UCSD-AML1 (cell line): ENCODE data around the gene RNF222.

Experiments used
- DNase-seq: peaks from one replicate; lab custom pipeline; 2025; ENCODE audit not compliant: unreplicated experiment; lab: John Stamatoyannopoulos, UW

Gene RNF222

GRCh38 chr17:8397636-8398035 is at the start of gene RNF222:
RNF222 (minus strand) TSS chr17:8397827; CDS start chr17:8393461, 4,366 bp downstream.
- DNase-seq, result no peak

DNA sequence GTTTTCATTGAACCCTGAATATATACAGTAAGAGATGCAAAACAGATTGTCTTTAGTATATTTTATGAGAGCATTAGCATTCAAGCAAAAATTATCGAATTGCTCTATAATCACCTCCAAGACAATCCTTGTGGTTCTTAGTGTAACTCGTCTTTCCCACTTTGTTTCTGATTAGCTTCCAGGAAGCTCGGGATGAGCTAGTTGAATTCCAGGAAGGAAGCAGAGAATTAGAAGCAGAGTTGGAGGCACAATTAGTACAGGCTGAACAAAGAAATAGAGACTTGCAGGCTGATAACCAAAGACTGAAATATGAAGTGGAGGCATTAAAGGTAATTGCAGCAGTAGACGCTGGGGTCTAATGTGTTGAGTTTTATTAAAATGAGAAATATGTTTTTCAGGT is 47.9 kb upstream of the RNF222 start:
- no peak for DNase-seq

DNA sequence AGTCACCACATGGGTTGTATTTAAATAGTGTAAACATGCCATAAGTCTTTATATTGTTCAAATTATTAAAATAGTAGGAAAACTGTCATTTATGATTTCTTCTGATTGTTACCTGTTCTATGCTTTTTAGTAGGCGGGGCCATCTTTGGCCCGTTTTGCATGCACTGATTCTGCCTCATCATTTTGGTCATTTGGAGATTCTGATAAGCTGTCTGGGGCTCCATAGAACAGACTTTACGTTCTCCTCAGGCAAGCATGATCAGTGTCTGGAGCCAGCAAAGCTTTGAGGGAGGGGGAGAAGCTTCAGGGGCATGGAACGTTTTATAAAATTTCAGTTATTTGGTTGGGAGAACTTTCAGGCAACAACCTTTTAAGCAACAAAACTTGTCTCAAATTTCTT is 46.9 kb upstream of the RNF222 start:
- no peak for DNase-seq

DNA sequence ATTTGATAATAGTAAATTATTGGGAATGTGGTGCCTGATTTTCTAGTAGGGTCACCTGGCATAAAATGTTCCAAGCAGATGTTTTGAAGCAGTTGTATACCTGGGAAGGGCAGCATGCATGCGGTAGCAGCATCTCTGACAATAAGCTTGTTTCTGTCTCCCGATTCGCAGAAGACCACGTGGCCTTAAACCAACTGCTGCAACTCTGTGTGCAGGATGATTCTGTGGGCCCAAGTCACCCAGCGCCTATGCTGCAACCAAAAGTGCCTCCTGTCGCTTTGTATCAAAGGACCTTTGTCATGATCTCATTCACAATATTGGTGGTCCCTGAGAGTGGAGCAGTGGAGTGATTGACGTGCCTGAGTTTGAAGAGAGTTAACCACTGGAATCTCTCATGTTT is 46.1 kb upstream of the RNF222 start:
- no peak for DNase-seq

DNA sequence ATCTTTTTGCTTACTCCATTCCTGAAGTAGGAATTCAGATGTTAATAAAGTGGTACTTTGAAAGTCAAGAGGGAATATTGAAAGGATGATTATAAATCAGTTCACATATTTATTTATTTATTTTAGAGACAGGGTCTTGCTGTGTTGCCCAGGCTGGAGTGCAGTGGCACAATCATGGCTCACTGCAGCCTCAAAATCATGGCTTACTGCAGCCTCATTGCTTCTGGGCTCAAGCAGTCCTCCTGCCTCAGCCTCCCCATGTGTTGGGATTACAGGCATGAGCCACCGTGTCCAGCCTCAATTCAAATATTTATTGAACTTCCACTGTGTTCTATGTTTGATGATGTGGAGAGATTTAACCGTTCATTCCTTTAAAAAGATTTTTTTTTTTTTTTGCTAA is 44.7 kb upstream of the RNF222 start:
- no peak for DNase-seq

DNA sequence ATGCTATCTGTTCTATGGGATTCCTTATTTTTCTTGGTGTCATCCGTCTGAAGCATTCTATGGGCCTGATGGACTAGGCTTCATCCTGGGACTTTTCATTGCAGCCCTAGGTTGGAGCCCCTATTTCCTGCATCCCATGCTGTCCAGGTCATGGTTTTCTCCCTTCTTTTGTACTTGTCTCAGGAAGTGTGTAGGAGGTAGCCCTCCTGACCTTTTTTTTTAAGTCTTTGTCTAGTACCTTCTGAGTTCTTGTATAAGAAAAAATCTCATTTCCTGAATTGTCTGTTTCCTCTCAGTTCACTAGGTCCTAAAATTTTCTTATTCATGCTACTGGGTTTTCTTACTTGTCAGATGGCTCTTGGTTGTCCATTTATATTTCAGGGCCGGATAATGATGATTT is 44.1 kb upstream of the RNF222 start:
- no peak for DNase-seq

DNA sequence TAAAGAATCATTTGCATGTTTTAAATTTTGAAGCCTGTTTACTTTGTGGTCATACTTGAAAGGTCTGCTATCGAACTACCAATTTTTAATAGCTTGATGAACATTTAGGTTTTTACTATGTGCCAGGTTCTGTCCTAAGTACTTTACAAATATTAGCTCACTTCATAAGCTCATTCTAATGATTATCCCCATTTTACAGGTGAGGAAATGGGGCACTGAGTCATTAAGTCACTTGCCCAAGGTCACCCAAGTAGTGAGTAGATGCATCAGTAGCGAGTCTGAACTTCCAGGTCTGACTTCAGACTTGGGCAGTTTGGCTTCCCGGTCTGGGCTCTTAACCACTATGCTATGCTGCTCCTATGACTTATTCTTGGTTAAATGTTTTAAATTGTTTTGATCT is 42.1 kb upstream of the RNF222 start:
- no peak for DNase-seq

DNA sequence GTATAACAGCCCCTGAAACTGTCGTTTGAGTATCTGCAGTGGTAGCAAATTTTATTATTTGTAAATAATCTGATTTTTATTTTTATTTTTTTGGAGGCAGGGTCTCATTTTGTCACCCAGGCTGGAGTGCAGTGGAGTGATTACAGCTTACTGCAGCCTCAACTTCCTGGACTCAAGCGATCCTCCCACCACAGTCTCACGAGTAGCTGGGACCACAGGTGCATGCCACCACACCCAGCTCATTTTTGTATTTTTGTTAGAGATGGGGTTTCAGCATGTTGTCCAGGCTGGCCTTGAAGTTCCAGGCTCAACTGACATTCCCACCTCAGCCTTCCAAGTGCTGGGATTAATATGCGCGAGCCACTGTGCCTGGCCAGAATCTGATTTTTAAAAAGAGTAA is 40.8 kb upstream of the RNF222 start:
- no peak for DNase-seq

DNA sequence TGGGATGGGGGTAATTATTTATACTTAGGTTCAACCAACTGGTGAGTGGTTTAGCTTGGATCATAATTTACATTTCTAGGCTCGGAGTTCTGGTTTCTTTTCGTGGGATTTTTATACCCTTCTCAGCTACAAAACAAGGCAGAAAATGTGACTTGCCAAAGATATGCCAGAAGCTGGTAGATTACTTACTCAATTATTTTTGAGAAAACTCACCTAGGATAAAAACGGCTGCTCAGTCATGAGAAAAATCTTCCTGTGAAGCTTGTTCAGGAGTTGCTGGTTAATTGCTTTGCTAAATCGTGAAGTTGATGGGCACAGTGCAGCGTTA is 39.2 kb upstream of the RNF222 start:
- no peak for DNase-seq

GRCh38 chr17:8436169-8436843 is 38.7 kb upstream of the RNF222 start:
- DNase-seq, result peak; percentile 67

DNA sequence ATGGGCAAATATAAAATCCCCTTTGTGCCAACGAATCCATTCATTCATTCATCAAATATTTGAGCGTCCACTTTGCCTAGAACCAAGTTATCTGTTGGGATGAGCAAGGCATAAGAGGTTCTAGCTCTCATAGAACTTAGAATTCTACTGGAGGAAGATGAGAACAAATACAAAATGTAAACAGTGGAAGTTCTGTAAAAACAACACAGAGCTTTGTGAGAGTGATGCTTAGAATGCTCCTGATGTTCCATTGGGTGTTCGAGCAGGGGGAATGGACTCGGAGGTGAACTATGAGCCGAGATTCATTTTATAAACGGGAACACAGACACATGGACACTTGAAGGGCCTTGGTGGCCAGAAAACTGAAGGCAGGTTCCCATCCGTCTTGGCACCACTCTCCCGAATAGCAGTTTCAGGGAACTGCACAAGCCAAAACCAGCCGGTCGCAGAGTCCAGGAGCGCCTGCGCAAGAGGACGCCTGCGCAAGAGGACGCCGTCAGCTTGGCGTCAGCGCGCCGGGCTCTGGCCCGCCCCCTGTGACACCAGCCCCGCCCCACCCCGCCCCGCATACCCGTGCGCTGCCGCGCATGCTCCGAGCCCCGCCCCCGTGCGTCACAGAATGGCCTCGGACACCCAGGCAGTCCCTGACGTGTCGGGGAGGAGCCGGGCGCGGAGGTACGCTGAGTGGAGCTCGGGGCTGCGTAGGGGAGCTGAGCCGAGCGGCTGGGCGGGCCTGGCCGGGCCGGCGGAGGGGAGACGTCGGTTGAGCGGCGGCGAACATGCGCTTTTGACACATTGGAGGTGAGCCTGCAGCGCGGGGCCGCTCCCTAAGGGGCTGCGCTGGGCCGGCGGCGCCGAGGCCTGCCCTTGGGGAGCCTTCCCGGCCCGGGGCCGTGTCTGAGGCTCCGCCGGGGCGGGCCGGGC is 37.9 kb upstream of the RNF222 start, which contains the start of gene NDEL1:
NDEL1 (plus strand) TSS at position 640 of the 924 bp plus-strand sequence. CDS start 8,388 bp downstream, outside the sequence.
- peak; percentile 98 for DNase-seq

DNA sequence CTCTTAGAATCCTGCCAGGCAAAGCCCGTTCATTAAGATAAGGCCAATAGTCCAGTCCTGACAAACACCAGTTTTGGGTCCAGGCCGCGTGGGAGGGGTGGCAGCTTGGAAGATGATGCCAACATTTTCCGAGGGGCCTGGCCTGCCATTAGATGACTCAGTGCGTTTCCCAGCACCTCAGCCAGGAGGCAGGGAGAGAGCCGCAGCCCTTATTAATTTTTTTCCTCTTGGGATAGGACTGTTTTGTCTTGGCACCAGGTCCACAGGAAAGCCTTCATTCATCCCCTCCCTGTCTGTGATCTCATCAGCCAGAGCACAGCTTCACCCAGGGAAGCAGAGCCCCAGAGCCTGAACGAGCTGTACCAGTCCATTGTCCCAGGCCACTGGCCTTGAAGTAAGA is 33.3 kb upstream of the RNF222 start:
- no peak for DNase-seq

- no peak for DNase-seq
These were observed 29.2 kb upstream of the RNF222 start for GRCh38 chr17:8426802-8427201.

DNA sequence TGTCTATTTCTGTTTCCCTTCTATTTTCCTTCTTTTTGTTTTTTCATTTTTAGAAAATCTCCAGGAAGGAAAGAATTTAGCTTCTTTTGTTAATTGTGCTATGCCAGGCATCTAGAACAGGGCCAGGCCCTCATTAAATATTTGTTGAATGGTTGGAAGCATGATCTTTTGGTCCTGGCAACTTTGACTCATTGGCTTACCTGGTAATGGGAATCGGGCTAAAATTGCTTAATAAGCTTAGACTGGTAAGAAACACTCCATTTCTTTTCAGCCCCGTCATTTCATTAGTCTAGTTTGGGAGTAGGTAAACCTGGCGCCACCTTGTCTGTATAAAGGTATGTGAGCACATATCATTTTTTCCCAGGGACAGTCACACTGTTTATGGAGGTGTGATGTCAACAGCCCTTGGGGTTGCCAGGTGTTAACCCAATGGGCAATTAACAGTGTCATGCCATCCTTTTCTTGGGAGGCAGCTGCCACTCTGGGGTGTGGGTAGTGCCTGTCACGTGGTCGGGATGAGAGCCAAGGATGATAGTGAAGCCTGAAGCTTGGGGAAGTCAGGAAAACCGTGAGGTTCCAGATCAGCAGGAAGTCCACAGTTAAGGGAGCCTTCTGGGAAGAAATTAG is 28.6 kb upstream of the RNF222 start:
- no peak for DNase-seq

DNA sequence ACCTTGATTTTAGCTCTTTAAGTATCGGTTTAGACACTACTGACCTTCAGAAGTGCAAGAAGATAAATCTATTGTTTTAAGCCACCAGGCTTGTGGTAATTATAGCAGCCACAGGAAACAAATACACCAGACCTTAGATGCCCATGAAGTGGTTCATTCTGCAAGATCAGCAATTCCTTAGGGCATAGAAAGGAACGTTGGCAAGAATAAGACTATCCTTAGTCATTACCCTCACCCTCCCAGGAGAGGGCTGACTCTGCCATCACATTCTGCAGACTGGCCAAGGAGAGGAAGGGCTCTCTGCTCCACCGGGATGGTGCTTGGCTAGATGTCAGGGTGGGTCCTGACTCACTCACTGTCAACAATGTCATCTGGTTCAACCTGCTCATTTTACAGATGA is 23.9 kb upstream of the RNF222 start:
- no peak for DNase-seq

DNA sequence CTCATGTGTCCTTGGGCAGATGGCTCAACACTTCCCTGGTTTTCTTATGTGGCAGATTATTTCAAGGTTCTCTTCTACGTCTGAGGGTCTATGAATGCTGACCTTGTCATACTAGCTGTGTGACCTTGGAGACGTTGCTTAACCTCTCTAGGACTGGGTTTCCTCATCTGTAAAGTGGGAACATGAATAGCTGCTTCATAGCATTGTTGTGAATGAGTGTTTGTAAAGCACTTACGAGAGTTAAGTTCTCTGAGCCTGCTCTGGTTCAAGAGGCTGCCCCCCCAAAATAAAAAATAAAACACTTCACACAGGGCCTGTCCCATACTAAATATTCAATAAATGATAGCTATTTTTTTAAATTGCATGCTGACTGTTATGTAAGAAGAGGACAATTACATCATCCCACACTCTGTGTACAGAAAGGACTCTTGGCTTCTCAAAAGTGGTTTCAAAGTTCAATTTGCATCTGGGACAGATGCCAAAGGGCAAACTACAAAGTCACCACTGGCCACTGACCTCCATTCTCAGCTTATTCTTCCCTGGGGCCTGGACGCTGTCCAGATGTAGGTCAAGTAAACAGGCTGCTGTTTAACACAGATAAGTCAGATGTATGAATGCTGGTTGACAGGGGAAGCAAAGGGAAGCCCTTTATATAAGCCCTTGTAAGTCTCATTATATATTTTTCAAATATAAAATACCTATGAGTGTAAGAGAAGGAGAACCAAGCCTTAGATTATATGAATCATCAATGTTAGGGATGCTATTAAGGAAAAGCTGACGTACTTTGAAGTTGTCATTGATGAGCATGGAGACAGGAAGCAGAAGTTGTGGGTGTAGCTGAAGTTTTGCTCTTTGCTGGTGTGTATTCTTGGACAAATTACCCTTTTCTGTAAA is 22.7 kb upstream of the RNF222 start:
- no peak for DNase-seq

- DNase-seq, result no peak
These were observed 21.7 kb upstream of the RNF222 start for GRCh38 chr17:8419305-8419704.

DNA sequence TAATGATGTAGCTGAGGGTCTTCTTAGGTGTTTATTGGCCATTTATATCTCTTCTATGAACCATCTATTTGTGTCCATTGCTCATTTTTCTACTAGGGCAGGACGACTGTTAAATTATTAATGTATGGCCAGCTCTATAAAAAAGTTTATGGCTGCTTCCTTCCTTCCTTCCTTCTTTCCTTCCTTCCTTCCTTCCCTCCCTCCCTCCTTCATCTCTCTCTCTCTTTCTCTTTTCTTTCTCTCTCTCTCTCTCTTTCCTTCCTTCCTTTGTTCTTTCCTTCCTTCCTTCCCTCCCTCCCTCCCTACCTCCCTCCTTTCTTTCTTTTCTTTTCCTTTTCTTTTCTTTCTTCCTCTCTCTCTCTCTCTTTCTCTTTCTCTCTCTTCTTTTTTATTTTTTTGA is 20.8 kb upstream of the RNF222 start:
- DNase-seq, result no peak

DNA sequence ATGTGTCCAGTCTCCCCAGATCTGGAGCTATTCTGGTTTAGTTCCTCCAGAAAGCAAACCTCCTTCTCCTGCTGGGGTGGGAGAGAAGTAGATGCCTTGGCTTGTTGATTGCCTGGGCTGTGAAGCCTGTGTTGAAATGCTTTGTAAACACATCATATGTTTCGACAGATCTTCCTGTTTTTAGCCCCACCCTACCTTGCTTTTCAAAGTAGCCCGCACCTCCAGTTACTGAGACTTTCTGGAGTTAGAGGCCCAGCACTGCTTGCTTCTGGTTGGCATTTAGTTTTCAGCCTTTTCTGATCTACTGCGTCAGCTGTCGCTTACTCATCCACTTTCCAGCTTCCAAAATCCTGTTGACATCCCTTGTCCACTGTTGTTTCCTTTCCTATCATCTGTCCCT is 20.2 kb upstream of the RNF222 start:
- no peak for DNase-seq

GRCh38 chr17:8413938-8414337 is 16.3 kb upstream of the RNF222 start:
- no peak for DNase-seq

- DNase-seq, result no peak
These were observed 15.7 kb upstream of the RNF222 start for GRCh38 chr17:8413328-8413727.
